Fibroblast of lung (primary cell): ENCODE data around the gene OR14J1. TPM values are rescaled to one million over a fixed set of nuclear protein-coding genes. Genes with fewer than 3 reads are reported as not detected.

ENCODE experiments used
- DNase-seq, 2 donors: peaks; one replicate each; pipeline versions ENCODE4 v3.0.0 to v3.0.0-alpha.2; 2010; ENCODE audit warnings: low read depth in 2 of 2
- H2AFZ ChIP-seq: 2 replicates; pipeline ENCODE4 v1.5.1; 2012; ENCODE audit warnings: low read length, control low read depth, inconsistent platforms
- H3K27ac ChIP-seq: 2 replicates; pipeline ENCODE4 v1.5.1; 2011; ENCODE audit warnings: low read length, control low read depth; ENCODE audit not compliant: insufficient read depth
- H3K27me3 ChIP-seq: 2 replicates; pipeline ENCODE4 v1.5.1; 2011; ENCODE audit warnings: mild to moderate bottlenecking, low read length; ENCODE audit not compliant: control insufficient read depth, insufficient read depth
- H3K36me3 ChIP-seq: 2 replicates; pipeline ENCODE4 v1.5.1; 2011; ENCODE audit warnings: low read length; ENCODE audit not compliant: control insufficient read depth, insufficient read depth
- H3K4me1 ChIP-seq: 2 replicates; pipeline ENCODE4 v1.5.1; 2011; ENCODE audit warnings: low read length; ENCODE audit not compliant: control insufficient read depth, insufficient read depth; ENCODE audit errors: extremely low read depth
- H3K4me2 ChIP-seq: 2 replicates; pipeline ENCODE4 v1.5.1; 2011; ENCODE audit warnings: low read length, control low read depth; ENCODE audit not compliant: insufficient read depth; ENCODE audit errors: extremely low read depth
- H3K4me3 ChIP-seq, 4 experiments: fragments of 200-600 bp in 1 of 4; sonication (generic) in 1 of 4; replicated peaks in 1 of 4; 2 replicates each; pipeline ENCODE4 v1.5.1; 2011 to 2016; ENCODE audit warnings: low read length in 4 of 4, low read depth in 3 of 4, mild to moderate bottlenecking in 3 of 4, control low read depth in 2 of 4, inconsistent platforms in 1 of 4, mixed read lengths in 1 of 4; ENCODE audit not compliant: insufficient read depth in 1 of 4; ENCODE audit errors: control extremely low read depth in 1 of 4
- H3K79me2 ChIP-seq: 2 replicates; pipeline ENCODE4 v1.5.1; 2012; ENCODE audit warnings: mild to moderate bottlenecking, low read length, inconsistent platforms; ENCODE audit not compliant: control insufficient read depth, insufficient read depth
- H3K9ac ChIP-seq: 2 replicates; pipeline ENCODE4 v1.5.1; 2011; ENCODE audit warnings: mild to moderate bottlenecking, low read length, control low read depth; ENCODE audit not compliant: insufficient read depth
- H3K9me3 ChIP-seq: 2 replicates; pipeline ENCODE4 v1.5.1; 2012; ENCODE audit warnings: low read depth, low read length; ENCODE audit not compliant: control insufficient read depth, insufficient read depth
- H4K20me1 ChIP-seq: 2 replicates; pipeline ENCODE4 v1.5.1; 2011; ENCODE audit warnings: low read length; ENCODE audit not compliant: control insufficient read depth, insufficient read depth; ENCODE audit errors: extremely low read depth
- EZH2 ChIP-seq: IDR thresholded peaks from 2 replicates; pipeline ENCODE4 v1.5.1; 2012; ENCODE audit warnings: low read length, control low read depth, mild to moderate bottlenecking; ENCODE audit errors: missing control alignments
- polyA minus RNA-seq: library from RNA; depleted of rRNA, polyadenylated mRNA; stranded (reverse); fragments of >200 nt; gene quantifications from 2 replicates; pipeline ENCODE4 v1.2.3, GENCODE V29; 2011; ENCODE audit warnings: low replicate concordance
- polyA plus RNA-seq, 2 donors: library from polyadenylated mRNA; depleted of rRNA in 1 of 2; stranded (reverse) in 1 of 2; unstranded in 1 of 2; fragments of >200 nt; gene quantifications; 2 replicates each; pipeline ENCODE4 v1.2.1, GENCODE V29; 2011 to 2012; ENCODE audit warnings: missing spikeins in 1 of 2
- total RNA-seq: library from RNA; depleted of rRNA; stranded (reverse); fragments of >200 nt; gene quantifications from 2 replicates; pipeline ENCODE4 v1.2.1, GENCODE V29; 2014
- TF ChIP-seq, protein P1 (sequence below), 2 donors: IDR thresholded peaks in 1 of 2; conservative IDR thresholded peaks in 1 of 2; 1 replicate in 1 of 2; 2 replicates in 1 of 2; pipeline ENCODE4 v1.5.1; 2011 to 2012; ENCODE audit warnings: low read length in 2 of 2, control low read depth in 1 of 2, inconsistent platforms in 1 of 2, low read depth in 1 of 2, mild to moderate bottlenecking in 1 of 2

Gene OR14J1, protein sequence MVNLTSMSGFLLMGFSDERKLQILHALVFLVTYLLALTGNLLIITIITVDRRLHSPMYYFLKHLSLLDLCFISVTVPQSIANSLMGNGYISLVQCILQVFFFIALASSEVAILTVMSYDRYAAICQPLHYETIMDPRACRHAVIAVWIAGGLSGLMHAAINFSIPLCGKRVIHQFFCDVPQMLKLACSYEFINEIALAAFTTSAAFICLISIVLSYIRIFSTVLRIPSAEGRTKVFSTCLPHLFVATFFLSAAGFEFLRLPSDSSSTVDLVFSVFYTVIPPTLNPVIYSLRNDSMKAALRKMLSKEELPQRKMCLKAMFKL
- not detected in 2 replicates for total RNA-seq
- not detected in 2 replicates for polyA plus RNA-seq
- not detected in 2 replicates for polyA plus RNA-seq (2012)
- not detected in 2 replicates for polyA minus RNA-seq

DNA sequence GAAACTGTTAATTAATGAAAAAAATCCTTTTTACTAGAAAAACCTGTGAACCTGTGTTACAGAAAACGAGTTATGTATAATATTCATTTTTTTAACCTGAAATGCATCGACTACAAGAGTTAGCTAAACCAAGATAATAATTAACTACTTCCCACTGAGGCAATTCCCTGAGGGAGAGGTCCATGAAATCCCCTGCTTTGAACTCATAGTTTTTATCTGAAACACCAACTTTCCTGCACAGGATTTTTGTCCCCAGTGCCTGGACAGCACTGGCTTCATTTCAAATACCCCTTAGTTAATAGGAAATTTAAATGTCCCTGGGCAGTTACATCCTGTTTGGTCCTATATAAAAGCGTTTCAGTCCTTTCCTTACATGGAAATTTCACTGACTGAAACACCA is at the start of gene OR14J1:
Gene OR14J1 (plus strand): TSS at position 386 of the 400 bp plus-strand sequence. CDS start 4,989 bp downstream, outside the sequence.
- no peaks in the 10 kb centered on the region for H3K9me3 ChIP-seq
- no peak for TF ChIP-seq EZH2
- TF ChIP-seq, protein P1, sequence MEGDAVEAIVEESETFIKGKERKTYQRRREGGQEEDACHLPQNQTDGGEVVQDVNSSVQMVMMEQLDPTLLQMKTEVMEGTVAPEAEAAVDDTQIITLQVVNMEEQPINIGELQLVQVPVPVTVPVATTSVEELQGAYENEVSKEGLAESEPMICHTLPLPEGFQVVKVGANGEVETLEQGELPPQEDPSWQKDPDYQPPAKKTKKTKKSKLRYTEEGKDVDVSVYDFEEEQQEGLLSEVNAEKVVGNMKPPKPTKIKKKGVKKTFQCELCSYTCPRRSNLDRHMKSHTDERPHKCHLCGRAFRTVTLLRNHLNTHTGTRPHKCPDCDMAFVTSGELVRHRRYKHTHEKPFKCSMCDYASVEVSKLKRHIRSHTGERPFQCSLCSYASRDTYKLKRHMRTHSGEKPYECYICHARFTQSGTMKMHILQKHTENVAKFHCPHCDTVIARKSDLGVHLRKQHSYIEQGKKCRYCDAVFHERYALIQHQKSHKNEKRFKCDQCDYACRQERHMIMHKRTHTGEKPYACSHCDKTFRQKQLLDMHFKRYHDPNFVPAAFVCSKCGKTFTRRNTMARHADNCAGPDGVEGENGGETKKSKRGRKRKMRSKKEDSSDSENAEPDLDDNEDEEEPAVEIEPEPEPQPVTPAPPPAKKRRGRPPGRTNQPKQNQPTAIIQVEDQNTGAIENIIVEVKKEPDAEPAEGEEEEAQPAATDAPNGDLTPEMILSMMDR (conservative IDR thresholded peaks at IDR 0.05 in 1 of 2, IDR thresholded peaks at IDR 0.05 in 1 of 2; ENCODE audit: low read depth in 1 of 2, low read length in 2 of 2): no peak
- H3K27me3 ChIP-seq: no peaks in the 10 kb centered on the region
- DNase-seq: no peak
- H4K20me1 ChIP-seq: no peaks in the 10 kb centered on the region
- no peak within 1 kb of the TSS for H3K27ac ChIP-seq
- H3K9ac ChIP-seq: no peak within 1 kb of the TSS
- H2AFZ ChIP-seq: no peak within 1 kb of the TSS
- H3K4me1 ChIP-seq: no peaks in the 10 kb centered on the region
- no peaks in the 10 kb centered on the region for H3K36me3 ChIP-seq
- H3K79me2 ChIP-seq: no peaks in the 10 kb centered on the region
- no peak within 1 kb of the TSS for H3K4me2 ChIP-seq
- no peak within 1 kb of the TSS for H3K4me3 ChIP-seq

DNA sequence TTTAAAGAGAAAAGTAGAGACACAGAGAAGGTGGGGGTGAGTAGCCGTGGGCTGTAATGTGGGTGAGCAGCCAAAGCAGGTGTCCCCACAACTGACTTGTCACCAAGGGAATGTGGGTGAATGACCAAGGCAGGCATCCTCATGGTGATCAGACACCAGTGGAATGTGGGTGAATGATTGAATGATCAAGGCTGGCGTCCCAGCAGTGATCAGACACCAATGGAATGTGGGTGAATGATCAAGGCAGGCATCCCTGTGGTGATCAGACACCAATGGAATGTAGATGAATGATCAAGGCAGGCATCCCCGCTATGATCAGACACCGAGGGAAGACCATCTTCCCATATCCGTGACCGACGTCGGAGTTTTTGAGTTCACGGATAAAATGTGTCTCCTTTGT is 49.8 kb upstream of the OR14J1 start:
- TF ChIP-seq EZH2: no peak
- TF ChIP-seq, protein P1 (conservative IDR thresholded peaks at IDR 0.05 in 1 of 2, IDR thresholded peaks at IDR 0.05 in 1 of 2; ENCODE audit: low read depth in 1 of 2, low read length in 2 of 2): no peak

DNA sequence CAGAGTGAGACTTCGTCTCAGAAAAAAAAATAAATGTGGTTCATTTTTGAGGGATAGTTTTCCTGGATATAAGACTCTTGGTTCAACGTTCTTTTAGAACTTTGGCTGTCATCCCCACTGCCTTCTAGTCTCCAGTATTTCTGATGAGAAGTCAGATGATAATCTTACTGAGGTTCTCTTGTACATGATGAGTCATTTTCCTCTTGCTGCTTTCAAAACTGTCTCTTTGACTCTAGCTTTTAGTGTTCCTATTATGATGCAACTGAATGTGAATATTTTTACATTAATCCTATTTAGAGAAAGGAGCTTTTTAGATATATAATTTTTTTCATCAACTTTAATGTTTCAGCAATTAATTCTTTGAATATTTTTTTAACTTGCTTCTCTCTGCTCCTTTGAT is 46.0 kb upstream of the OR14J1 start:
- H3K79me2 ChIP-seq: no peaks in the 10 kb centered on the region
- no peaks in the 10 kb centered on the region for H3K9me3 ChIP-seq
- H4K20me1 ChIP-seq: no peaks in the 10 kb centered on the region
- no peak overlapping the region for H3K27ac ChIP-seq
- TF ChIP-seq, protein P1 (conservative IDR thresholded peaks at IDR 0.05 in 1 of 2, IDR thresholded peaks at IDR 0.05 in 1 of 2; ENCODE audit: low read depth in 1 of 2, low read length in 2 of 2): no peak
- H3K4me1 ChIP-seq: no peaks in the 10 kb centered on the region
- H3K4me2 ChIP-seq: no peak overlapping the region
- H3K9ac ChIP-seq: no peak overlapping the region
- no peak overlapping the region for H2AFZ ChIP-seq
- no peak overlapping the region for H3K4me3 ChIP-seq
- no peak for DNase-seq
- no peaks in the 10 kb centered on the region for H3K27me3 ChIP-seq
- H3K36me3 ChIP-seq: no peaks in the 10 kb centered on the region

More for the DNA sequence above, 49.8 kb upstream of the OR14J1 start:
- Histone ChIP-seq H3K9me3 (no peaks in the 10 kb centered on the region), H3K4me1 (no peaks in the 10 kb centered on the region), H3K4me2 (no peak overlapping the region), H3K36me3 (no peaks in the 10 kb centered on the region), H2AFZ (no peak overlapping the region), H3K27ac (no peak overlapping the region), H3K9ac (no peak overlapping the region), H3K27me3 (no peaks in the 10 kb centered on the region), H3K79me2 (no peaks in the 10 kb centered on the region), H4K20me1 (no peaks in the 10 kb centered on the region), H3K4me3 (no peak overlapping the region)
- DNase-seq: no peak
